Muscle of leg (tissue), 11 donors: Measurements from ENCODE around the gene CR1. TPM values are rescaled to one million over a fixed set of nuclear protein-coding genes. Genes with fewer than 3 reads are reported as not detected.
A peak's percentile ranks its signal among the peaks of the same experiment; 100 is the strongest.
"Not testable (repeated sequence)": the region's sequence is repeated elsewhere in the genome, so short reads cannot be mapped to it uniquely, and the experiment has no call there.

Experiments
- DNase-seq: peaks from one replicate; pipeline ENCODE4 v3.0.0; 2013
- H3K27ac ChIP-seq: one replicate; pipeline ENCODE4 v1.5.1; 2013; ENCODE audit warnings: mild to moderate bottlenecking, low read length, control low read depth
- H3K27me3 ChIP-seq: one replicate; pipeline ENCODE4 v1.6.1; 2013; ENCODE audit warnings: low read length; ENCODE audit not compliant: control insufficient read depth, insufficient read depth
- H3K36me3 ChIP-seq: one replicate; pipeline ENCODE4 v1.6.1; 2013; ENCODE audit warnings: low read length; ENCODE audit not compliant: control insufficient read depth, insufficient read depth
- H3K4me1 ChIP-seq: one replicate; pipeline ENCODE4 v1.6.1; 2013; ENCODE audit warnings: low read length; ENCODE audit not compliant: control insufficient read depth, insufficient read depth
- H3K4me3 ChIP-seq: one replicate; pipeline ENCODE4 v1.5.1; 2013; ENCODE audit warnings: low read length, control low read depth
- H3K9me3 ChIP-seq: replicated peaks from 2 replicates; pipeline ENCODE4 v1.6.1; 2013; ENCODE audit warnings: low read depth, low read length; ENCODE audit not compliant: control insufficient read depth
- WGBS: methylation state at CpG from one replicate; pipeline ENCODE4 v1.1.5; 2013; ENCODE audit warnings: missing lambda C conversion rate; ENCODE audit not compliant: insufficient coverage; 5-methylcytosine and 5-hydroxymethylcytosine counted together
- polyA plus RNA-seq, 8 donors: library from polyadenylated mRNA; unstranded; fragments of 120-200 nt; gene quantifications; one replicate each; pipeline versions ENCODE4 v1.2.1 to v1.2.3, GENCODE V29; 2013; ENCODE audit warnings: inconsistent platforms in 1 of 8, low replicate concordance in 1 of 8; ENCODE audit not compliant: insufficient read length in 8 of 8, insufficient read depth in 1 of 8
- total RNA-seq: library from RNA; stranded (reverse); fragments of 120-200 nt; gene quantifications from one replicate; pipeline ENCODE4 v1.2.4, GENCODE V29; 2013

CR1 gene
- total and polyA plus RNA-seq, 9 donors: 0.50 to 1.6 (median 0.96) TPM

DNA sequence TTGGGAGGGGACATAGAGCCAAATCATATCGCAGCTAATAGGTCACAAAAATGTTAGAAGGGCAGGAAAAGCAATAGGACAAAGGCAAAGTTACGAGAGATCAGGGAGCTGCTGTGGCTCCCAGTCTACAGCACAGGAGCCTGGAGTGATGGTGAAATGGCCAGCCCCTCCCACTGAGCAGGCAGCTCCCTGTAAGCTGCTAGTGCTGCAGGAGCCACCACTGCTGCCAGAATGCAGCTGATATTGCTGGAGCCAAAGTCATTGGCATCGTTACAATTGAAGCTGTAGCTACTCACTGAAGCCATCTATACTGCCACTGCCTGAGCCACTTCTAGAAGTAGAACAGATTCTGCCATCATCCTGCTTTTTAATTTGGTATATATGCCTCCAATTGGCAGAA is 29.3 kb downstream of the CR1 start:
- H3K9me3 ChIP-seq, H3K4me1 ChIP-seq, H3K27ac ChIP-seq, H3K4me3 ChIP-seq, H3K36me3 ChIP-seq, DNase-seq, H3K27me3 ChIP-seq: not testable (repeated sequence)
- WGBS: no CpG with 5 or more reads among the region's 3 CpGs

DNA sequence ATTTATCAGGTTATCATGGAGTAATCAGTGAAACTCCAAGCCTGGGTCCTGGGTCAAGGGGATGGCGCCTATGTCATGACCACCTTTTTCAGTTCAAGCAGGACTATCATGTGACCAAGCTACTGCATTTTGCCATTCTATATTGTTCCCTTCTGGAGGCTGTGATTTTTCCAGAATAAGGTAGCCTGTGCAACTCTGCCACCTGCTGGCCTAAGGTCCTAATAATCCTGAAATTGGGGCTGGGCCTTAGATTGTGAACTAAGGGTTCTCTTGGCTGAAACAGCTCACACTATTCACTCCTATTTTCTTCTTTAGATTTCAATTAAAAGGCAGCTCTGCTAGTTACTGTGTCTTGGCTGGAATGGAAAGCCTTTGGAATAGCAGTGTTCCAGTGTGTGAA is 32.4 kb downstream of the CR1 start:
- not testable (repeated sequence) for H3K27ac ChIP-seq, DNase-seq, H3K4me3 ChIP-seq, H3K4me1 ChIP-seq, H3K9me3 ChIP-seq, H3K27me3 ChIP-seq, H3K36me3 ChIP-seq
- no CpG with 5 or more reads among the region's 1 CpG for WGBS

DNA sequence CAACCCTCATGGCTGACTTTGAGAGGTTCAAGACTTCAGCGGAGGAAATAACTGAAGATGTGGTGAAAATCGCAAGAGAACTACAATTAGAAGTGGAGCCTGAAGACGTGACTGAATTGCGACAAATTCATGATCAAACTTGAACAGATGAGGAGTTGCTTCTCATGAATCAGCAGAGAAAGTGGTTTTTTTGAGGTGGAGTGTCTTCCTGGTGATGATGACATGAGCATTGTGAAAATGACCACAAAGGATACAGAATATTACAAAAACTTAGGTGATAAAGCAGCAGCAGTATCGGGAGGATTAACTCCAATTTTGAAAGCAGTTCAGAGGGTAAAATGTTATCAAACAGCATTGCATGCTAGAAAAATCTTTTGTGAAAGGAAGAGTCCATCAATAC is 40.3 kb downstream of the CR1 start:
- not testable (repeated sequence) for H3K36me3 ChIP-seq, H3K4me3 ChIP-seq, H3K27ac ChIP-seq, H3K27me3 ChIP-seq, H3K4me1 ChIP-seq, DNase-seq, H3K9me3 ChIP-seq
- WGBS: no CpG with 5 or more reads among the region's 5 CpGs

DNA sequence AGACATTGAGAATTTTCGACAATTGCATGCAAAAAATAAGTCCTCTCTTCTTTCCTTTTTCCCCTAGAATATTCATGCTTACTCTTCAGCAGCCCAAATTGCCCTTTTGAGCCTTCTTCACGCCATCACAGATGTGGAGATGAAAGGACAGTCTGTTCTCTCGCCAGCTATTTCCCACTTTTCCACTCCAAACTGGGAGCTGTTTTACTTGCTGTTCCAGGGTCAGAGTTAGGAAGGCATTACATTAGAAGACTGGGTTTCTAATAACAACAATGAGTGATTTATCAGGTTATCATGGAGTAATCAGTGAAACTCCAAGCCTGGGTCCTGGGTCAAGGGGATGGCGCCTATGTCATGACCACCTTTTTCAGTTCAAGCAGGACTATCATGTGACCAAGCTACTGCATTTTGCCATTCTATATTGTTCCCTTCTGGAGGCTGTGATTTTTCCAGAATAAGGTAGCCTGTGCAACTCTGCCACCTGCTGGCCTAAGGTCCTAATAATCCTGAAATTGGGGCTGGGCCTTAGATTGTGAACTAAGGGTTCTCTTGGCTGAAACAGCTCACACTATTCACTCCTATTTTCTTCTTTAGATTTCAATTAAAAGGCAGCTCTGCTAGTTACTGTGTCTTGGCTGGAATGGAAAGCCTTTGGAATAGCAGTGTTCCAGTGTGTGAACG is 50.9 kb downstream of the CR1 start:
- not testable (repeated sequence) for H3K9me3 ChIP-seq, H3K27me3 ChIP-seq, DNase-seq, H3K27ac ChIP-seq, H3K4me3 ChIP-seq, H3K4me1 ChIP-seq, H3K36me3 ChIP-seq
- no CpG with 5 or more reads among the region's 5 CpGs for WGBS

DNA sequence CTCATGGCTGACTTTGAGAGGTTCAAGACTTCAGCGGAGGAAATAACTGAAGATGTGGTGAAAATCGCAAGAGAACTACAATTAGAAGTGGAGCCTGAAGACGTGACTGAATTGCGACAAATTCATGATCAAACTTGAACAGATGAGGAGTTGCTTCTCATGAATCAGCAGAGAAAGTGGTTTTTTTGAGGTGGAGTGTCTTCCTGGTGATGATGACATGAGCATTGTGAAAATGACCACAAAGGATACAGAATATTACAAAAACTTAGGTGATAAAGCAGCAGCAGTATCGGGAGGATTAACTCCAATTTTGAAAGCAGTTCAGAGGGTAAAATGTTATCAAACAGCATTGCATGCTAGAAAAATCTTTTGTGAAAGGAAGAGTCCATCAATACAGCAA is 58.9 kb downstream of the CR1 start:
- not testable (repeated sequence) for H3K4me1 ChIP-seq, H3K27ac ChIP-seq, H3K36me3 ChIP-seq, H3K4me3 ChIP-seq, H3K27me3 ChIP-seq, DNase-seq, H3K9me3 ChIP-seq
- no CpG with 5 or more reads among the region's 5 CpGs for WGBS

DNA sequence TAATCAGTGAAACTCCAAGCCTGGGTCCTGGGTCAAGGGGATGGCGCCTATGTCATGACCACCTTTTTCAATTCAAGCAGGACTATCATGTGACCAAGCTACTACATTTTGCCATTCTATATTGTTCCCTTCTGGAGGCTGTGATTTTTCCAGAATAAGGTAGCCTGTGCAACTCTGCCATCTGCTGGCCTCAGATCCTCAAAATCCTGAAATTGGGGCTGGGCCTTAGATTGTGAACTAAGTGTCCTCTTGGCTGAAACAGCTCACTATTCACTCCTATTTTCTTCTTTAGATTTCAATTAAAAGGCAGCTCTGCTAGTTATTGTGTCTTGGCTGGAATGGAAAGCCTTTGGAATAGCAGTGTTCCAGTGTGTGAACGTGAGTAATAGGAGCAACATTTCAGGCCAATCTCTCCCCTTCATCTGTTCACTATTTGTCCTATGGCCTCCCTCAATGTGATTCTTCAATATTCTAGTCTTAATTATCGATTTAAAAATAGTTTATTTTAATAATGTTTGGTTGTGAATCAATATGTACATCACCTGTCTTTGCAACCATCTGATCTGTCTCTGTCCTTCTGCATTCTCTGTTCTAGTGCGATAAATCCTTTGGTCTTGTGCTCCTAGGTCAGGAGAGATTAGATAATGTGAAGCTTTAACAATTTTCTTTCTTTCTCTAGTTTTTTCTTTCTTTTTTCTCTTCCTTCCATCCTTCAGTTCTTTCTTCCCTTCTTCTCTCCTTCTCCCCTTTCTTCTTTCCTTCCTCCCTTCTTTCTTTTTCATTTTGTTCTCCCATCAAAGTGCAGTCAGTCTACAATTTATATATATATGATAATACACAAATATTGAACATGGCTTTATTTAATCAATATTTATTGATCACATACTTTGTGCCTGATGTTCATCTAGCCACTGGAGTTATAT is 69.8 kb downstream of the CR1 start:
- Histone ChIP-seq H3K4me1 (no peaks in the 10 kb centered on the region), H3K27ac (no peak overlapping the region), H3K36me3 (no peaks in the 10 kb centered on the region), H3K9me3 (no peaks in the 10 kb centered on the region), H3K4me3 (no peak overlapping the region), H3K27me3 (no peaks in the 10 kb centered on the region)
- WGBS: no CpG with 5 or more reads among the region's 4 CpGs
- peak; percentile 8 for DNase-seq

DNA sequence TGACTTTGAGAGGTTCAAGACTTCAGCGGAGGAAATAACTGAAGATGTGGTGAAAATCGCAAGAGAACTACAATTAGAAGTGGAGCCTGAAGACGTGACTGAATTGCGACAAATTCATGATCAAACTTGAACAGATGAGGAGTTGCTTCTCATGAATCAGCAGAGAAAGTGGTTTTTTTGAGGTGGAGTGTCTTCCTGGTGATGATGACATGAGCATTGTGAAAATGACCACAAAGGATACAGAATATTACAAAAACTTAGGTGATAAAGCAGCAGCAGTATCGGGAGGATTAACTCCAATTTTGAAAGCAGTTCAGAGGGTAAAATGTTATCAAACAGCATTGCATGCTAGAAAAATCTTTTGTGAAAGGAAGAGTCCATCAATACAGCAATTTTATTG is 76.0 kb downstream of the CR1 start:
- not testable (repeated sequence) for H3K4me1 ChIP-seq, H3K36me3 ChIP-seq, H3K27ac ChIP-seq, DNase-seq, H3K27me3 ChIP-seq, H3K4me3 ChIP-seq, H3K9me3 ChIP-seq
- WGBS: no CpG with 5 or more reads among the region's 5 CpGs

DNA sequence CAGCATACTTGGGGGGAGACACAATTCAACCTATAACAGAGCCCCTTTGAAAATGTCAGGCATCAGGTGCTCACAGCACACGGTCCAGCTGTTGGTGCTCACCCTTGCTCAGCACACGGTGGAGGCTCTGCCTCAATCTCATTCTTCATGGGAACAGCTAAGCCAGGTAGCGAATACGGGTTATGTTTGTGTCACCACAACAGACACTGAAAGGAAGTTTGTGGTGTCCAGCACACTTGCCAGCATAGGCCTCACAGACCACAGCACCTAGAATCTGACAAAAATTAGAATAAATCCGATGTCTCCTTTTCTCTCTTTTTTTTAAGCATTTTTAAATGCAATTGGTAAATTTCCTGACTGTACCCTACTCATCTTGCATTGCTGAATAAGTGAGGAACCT is 77.1 kb downstream of the CR1 start:
- not testable (repeated sequence) for H3K9me3 ChIP-seq, DNase-seq, H3K27me3 ChIP-seq, H3K27ac ChIP-seq, H3K4me1 ChIP-seq, H3K36me3 ChIP-seq, H3K4me3 ChIP-seq
- 100% methylated on average over 2 of the region's 5 CpGs for WGBS

DNA sequence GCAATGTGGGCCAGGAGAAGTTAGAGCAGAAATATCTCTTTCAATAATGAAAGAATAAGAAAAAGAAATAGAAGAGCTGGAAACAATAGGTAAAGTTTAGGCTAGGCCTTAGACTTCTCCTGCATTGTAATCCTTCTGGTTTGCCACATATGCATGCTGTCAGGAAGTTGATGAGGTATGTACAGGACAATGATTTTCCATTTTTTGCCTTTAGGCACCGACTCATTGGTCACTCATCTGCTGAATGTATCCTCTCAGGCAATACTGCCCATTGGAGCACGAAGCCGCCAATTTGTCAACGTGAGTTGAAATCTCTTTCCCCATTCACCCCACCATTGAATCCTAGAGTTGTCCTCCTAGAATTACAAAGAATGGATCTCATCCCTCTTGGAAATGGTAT is 79.4 kb downstream of the CR1 start:
- H3K36me3 ChIP-seq, DNase-seq, H3K4me1 ChIP-seq, H3K27me3 ChIP-seq, H3K27ac ChIP-seq, H3K4me3 ChIP-seq, H3K9me3 ChIP-seq: not testable (repeated sequence)
- WGBS: no CpG with 5 or more reads among the region's 4 CpGs

DNA sequence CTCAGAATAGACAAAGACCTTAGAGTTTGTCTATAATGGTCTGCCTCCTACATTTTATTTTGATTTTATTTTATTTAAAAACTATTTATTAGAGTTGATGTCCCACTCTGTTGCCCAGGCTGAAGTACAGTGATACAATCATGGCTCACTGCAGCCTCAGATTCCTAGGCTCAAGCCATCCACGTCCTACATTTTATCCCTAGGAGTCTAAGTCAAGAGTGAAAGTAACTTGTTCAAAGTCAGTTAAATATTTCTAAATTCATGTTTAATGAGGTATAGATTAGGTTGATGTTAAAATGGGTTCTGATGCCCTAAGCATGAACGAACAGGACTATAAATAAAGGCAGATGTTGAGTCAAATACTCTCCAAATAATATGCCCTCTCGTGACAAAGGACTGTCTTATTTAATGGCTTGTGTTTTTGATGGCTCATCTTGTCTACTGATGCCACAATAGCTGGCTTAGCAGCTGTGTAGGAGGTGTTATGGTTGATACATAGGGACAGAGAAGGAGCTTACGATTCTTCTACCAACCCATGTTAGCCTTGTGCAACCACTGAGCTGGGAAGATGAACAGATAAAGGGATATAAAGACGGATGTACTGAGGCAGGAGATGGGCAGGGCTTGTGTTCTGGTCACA is 83.0 kb downstream of the CR1 start:
- H3K4me3 ChIP-seq: no peak overlapping the region
- H3K9me3 ChIP-seq: no peaks in the 10 kb centered on the region
- H3K27me3 ChIP-seq: no peaks in the 10 kb centered on the region
- H3K36me3 ChIP-seq: no peaks in the 10 kb centered on the region
- no peak overlapping the region for H3K27ac ChIP-seq
- WGBS: 60% methylated on average over 2 of the region's 5 CpGs
- no peak for DNase-seq
- no peaks in the 10 kb centered on the region for H3K4me1 ChIP-seq
